Endothelial cell of umbilical vein (primary cell): ENCODE results near the gene GALNT2. TPM values are rescaled to one million over a fixed set of nuclear protein-coding genes. Genes with fewer than 3 reads are reported as not detected.

ENCODE experiments used
- BruUV-seq: library from RNA; stranded (reverse); fragments of 400-500 nt; replicated peaks from 2 replicates; lab custom pipeline; 2021; lab: Mats Ljungman, UMichigan
- CTCF ChIA-PET: fragments of 300-600, 350-600 bp; sonication (Branson Sonifier 250); formaldehyde crosslinking; loops from one replicate; lab custom pipeline; 2021; ENCODE audit warnings: antibody characterized with exemption, inconsistent platforms; lab: Charles Lee
- POLR2A ChIA-PET: fragments of 300-600, 350-600 bp; sonication (Branson Sonifier 250); formaldehyde crosslinking; loops from one replicate; lab custom pipeline; 2021; ENCODE audit warnings: antibody characterized with exemption, inconsistent platforms; lab: Charles Lee
- DNase-seq: peaks from one replicate; pipeline ENCODE4 v3.0.0-alpha.2; 2011; ENCODE audit warnings: low read depth, low spot score
- FAIRE-seq: peaks from 2 replicates; lab custom pipeline; 2011; peaks lifted over from hg19 to GRCh38; lab: Jason Lieb, UNC
- H2AFZ ChIP-seq: 2 replicates; pipeline ENCODE4 v1.6.0; 2012; ENCODE audit warnings: low read depth, low read length, control low read depth, inconsistent platforms
- H3K27ac ChIP-seq: 2 replicates; pipeline ENCODE4 v1.5.1; 2011; ENCODE audit warnings: low read depth, mild to moderate bottlenecking, control low read depth, low read length, moderate library complexity; ENCODE audit not compliant: insufficient read depth
- H3K27me3 ChIP-seq, 2 experiments: 2 replicates each; pipeline versions ENCODE4 v1.6.0 to v1.6.1; 2011; ENCODE audit warnings: low read length in 2 of 2, mixed read lengths in 1 of 2; ENCODE audit not compliant: control insufficient read depth in 2 of 2, insufficient read depth in 2 of 2
- H3K36me3 ChIP-seq, 2 experiments: 2 replicates in 1 of 2; 3 replicates in 1 of 2; pipeline ENCODE4 v1.5.1; 2011; ENCODE audit warnings: low read length in 2 of 2, mild to moderate bottlenecking in 1 of 2, moderate library complexity in 1 of 2; ENCODE audit not compliant: control insufficient read depth in 2 of 2, insufficient read depth in 2 of 2; ENCODE audit errors: extremely low read depth in 1 of 2
- H3K4me1 ChIP-seq: 3 replicates; pipeline ENCODE4 v1.5.1; 2011; ENCODE audit warnings: mild to moderate bottlenecking, low read length; ENCODE audit not compliant: control insufficient read depth, insufficient read depth; ENCODE audit errors: extremely low read depth
- H3K4me2 ChIP-seq: 2 replicates; pipeline ENCODE4 v1.6.1; 2011; ENCODE audit warnings: low read length, control low read depth, mixed read lengths; ENCODE audit not compliant: insufficient read depth
- H3K4me3 ChIP-seq, 3 experiments: fragments of 200-600 bp in 1 of 3; sonication (generic), shearing (Covaris generic) in 1 of 3; replicated peaks in 1 of 3; 2 replicates each; pipeline ENCODE4 v1.5.1; 2011 to 2016; ENCODE audit warnings: control low read depth in 3 of 3, low read length in 3 of 3, mild to moderate bottlenecking in 2 of 3, inconsistent platforms in 1 of 3, low read depth in 1 of 3, moderate library complexity in 1 of 3; ENCODE audit not compliant: insufficient read depth in 1 of 3
- H3K79me2 ChIP-seq: 2 replicates; pipeline ENCODE4 v1.6.0; 2012; ENCODE audit warnings: low read length, inconsistent platforms; ENCODE audit not compliant: control insufficient read depth, insufficient read depth
- H3K9ac ChIP-seq: replicated peaks from 2 replicates; pipeline ENCODE3; 2011; ENCODE audit warnings: low read length, control low read depth; ENCODE audit not compliant: insufficient read depth; ENCODE audit errors: extremely low read depth
- H3K9me1 ChIP-seq: replicated peaks from 3 replicates; pipeline ENCODE4 v1.6.0; 2011; ENCODE audit warnings: mild to moderate bottlenecking, low read length; ENCODE audit not compliant: control insufficient read depth, insufficient read depth; ENCODE audit errors: extremely low read depth
- H3K9me3 ChIP-seq: replicated peaks from 2 replicates; pipeline ENCODE4 v1.5.1; 2012; ENCODE audit warnings: low read length, inconsistent platforms; ENCODE audit not compliant: control insufficient read depth, insufficient read depth
- H4K20me1 ChIP-seq: replicated peaks from 2 replicates; pipeline ENCODE3; 2011; ENCODE audit warnings: mild to moderate bottlenecking, low read length; ENCODE audit not compliant: control insufficient read depth, insufficient read depth; ENCODE audit errors: extremely low read depth
- EZH2 ChIP-seq: IDR thresholded peaks from 2 replicates; pipeline ENCODE4 v1.6.1; 2012; ENCODE audit warnings: borderline replicate concordance, low read depth, mild to moderate bottlenecking, moderate library complexity, low read length, inconsistent platforms; ENCODE audit not compliant: severe bottlenecking
- GATA2 ChIP-seq: IDR thresholded peaks from 2 replicates; pipeline ENCODE4 v1.7.0; 2011; ENCODE audit warnings: low read depth, mild to moderate bottlenecking, moderate library complexity, mixed read lengths, low read length; ENCODE audit not compliant: insufficient read length, insufficient read depth
- JUN ChIP-seq: IDR thresholded peaks from 2 replicates; pipeline ENCODE4 v1.6.1; 2011; ENCODE audit warnings: borderline replicate concordance, low read depth; ENCODE audit not compliant: insufficient read length, insufficient read depth
- MAX ChIP-seq: IDR thresholded peaks from 2 replicates; pipeline ENCODE4 v1.6.1; 2011; ENCODE audit not compliant: insufficient read depth, insufficient read length
- MYC ChIP-seq: IDR thresholded peaks from one replicate; pipeline ENCODE4 v1.6.1; 2011; ENCODE audit warnings: mild to moderate bottlenecking, low read depth, low read length
- POLR2AphosphoS5 ChIP-seq: IDR thresholded peaks from 2 replicates; pipeline ENCODE4 v1.6.1; 2012; ENCODE audit warnings: low read depth, mild to moderate bottlenecking, control low read depth, low read length, moderate library complexity; ENCODE audit not compliant: insufficient read depth
- dilution Hi-C: fragments of 300-500 bp; cut with MboI; formaldehyde crosslinking; loops from one replicate; pipeline ENCODE4 v1.15.0; 2019; ENCODE audit warnings: low sequenced_read_pairs; ENCODE audit not compliant: extremely low pct_ligation_motif_present
- intact Hi-C: fragments of 100-400 bp; cut with micrococcal nuclease; formaldehyde crosslinking; loops from one replicate; pipeline ENCODE4 v1.10.0; 2022
- polyA plus RNA-seq, 4 experiments: library from polyadenylated mRNA; depleted of rRNA in 3 of 4; stranded (reverse) in 3 of 4; unstranded in 1 of 4; fragments of >200 nt; gene quantifications; 2 replicates each; pipeline versions ENCODE4 v1.2.1 to v1.2.3, GENCODE V29; 2011 to 2012; ENCODE audit warnings: missing spikeins in 1 of 4
- total RNA-seq: library from RNA; stranded (reverse); gene quantifications from 2 replicates; pipeline ENCODE4 v1.2.3, GENCODE V29; 2021

Gene GALNT2
- total and polyA plus RNA-seq, 2 donors (not counting 3 experiments of a cell fraction or from before 2014, with no cell fraction given), result 56.3 to 77.5 TPM

DNA sequence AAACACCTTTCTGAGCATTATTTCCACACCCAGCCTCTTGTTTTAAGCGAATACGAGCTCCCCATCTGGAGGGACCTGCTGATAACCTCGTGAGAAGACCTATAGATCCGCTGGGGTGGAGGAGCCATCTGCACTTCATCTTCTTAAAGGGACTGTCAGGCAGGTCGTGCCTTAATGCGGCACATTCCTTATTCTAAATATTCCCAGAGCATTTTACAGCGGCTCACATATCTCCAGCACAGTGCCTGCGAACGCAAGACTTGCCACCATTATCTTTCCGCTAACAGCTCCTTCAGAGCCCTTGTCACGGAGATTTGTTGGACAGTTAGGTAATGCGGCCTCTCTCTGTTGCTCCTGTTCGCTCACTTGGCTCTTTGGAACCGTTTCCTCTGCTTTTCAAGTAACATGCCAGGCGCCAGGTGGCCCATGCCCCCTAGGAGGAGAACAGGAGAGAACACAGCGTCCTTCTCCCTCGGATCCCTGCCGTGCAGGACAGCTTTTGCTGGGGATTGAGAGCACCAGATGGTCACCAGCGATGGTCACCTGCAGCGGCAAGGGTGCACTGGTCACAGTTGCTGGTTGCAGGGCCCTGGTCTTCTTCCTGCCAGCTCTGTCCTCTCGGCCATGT lies 196.6 kb downstream of the GALNT2 start:
- no peak for DNase-seq
- Histone ChIP-seq H3K27me3 (no peaks in the 10 kb centered on the region), H3K27ac (no peak overlapping the region), H3K4me2 (no peak overlapping the region), H3K9me1 (no peaks in the 10 kb centered on the region), H3K9me3 (no peaks in the 10 kb centered on the region), H4K20me1 (no peaks in the 10 kb centered on the region), H2AFZ (no peak overlapping the region), H3K79me2 (no peaks in the 10 kb centered on the region), H3K9ac (no peak overlapping the region), H3K4me1 (no peaks in the 10 kb centered on the region), H3K4me3 (no peak overlapping the region), H3K36me3 (peaks cover 2 to 22% of the 10 kb centered on the region in 2 experiments)
- POLR2A ChIA-PET, result no interaction called here
- FAIRE-seq, result no peak
- no TSS peak for BruUV-seq
- CTCF ChIA-PET, result interaction anchor here (1.2 kb wide), 1 partner anchor 705 kb away, joined by 3 read pairs; the partner anchor contains the start of gene ABCB10
- intact Hi-C loops, result no loop called here
- no peak for TF ChIP-seq EZH2
- dilution Hi-C loops, result no loop called here

DNA sequence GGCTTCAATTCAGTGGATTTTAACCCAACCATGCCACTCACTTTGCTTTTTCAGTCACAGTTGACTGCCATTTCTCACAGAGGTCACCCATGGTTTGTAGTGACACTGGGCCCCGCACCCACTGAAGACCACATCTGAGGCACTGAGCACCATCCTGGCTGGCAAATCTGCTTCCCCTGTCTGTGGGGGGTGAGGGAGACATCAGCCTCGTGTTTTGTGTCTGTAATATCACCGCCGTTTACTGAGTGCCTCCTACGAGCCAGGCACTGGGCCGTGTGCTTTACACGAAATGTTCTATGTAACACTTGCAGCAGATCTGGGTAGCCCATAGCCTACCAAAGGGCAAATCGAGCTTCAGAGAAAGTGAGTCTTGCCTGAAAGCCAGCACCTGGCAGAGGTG lies 197.3 kb downstream of the GALNT2 start:
- Histone ChIP-seq H3K9me3 (no peaks in the 10 kb centered on the region), H3K27me3 (no peaks in the 10 kb centered on the region), H3K4me2 (no peak overlapping the region), H3K4me1 (no peaks in the 10 kb centered on the region), H3K79me2 (no peaks in the 10 kb centered on the region), H3K36me3 (peaks cover 2 to 22% of the 10 kb centered on the region in 2 experiments), H2AFZ (no peak overlapping the region), H4K20me1 (no peaks in the 10 kb centered on the region), H3K9ac (no peak overlapping the region), H3K27ac (no peak overlapping the region), H3K9me1 (no peaks in the 10 kb centered on the region), H3K4me3 (no peak overlapping the region)
- no TSS peak for BruUV-seq
- DNase-seq (no peak), FAIRE-seq (no peak)
- ChIA-PET CTCF (interaction anchor here (2.0 kb wide), 1 partner anchor 603 kb away, joined by 5 read pairs; no protein-coding TSS in a partner anchor), POLR2A (interaction anchor here (0.6 kb wide), 1 partner anchor 191 kb away, joined by 3 read pairs; no protein-coding TSS in a partner anchor)
- dilution Hi-C loops (no loop called here), intact Hi-C loops (no loop called here)
- no peak for TF ChIP-seq MYC
- no peak for TF ChIP-seq GATA2
- TF ChIP-seq POLR2AphosphoS5, result no peak
- TF ChIP-seq MAX, result no peak
- TF ChIP-seq JUN, result no peak
